Stomach (tissue), 4 donors: Measurements from ENCODE around the gene SELENOF.

Experiments
- POLR2A ChIP-seq, 4 donors: fragments of 450-650 bp; IDR thresholded peaks; one replicate each; pipeline ENCODE4 v1.6.1; 2016; ENCODE audit warnings: antibody characterized with exemption in 4 of 4, control low read depth in 2 of 4, mild to moderate bottlenecking in 1 of 4, moderate library complexity in 1 of 4
- TF ChIP-seq, protein P1 (sequence below), 7 experiments: fragments of 450-650 bp in 4 of 7; fragments of 200-600 bp in 3 of 7; sonication (generic) in 3 of 7; IDR thresholded peaks; one replicate each; pipeline ENCODE4 v1.5.1; 2016 to 2019; ENCODE audit warnings: antibody characterized with exemption in 7 of 7, control low read depth in 2 of 7, mild to moderate bottlenecking in 1 of 7

DNA sequence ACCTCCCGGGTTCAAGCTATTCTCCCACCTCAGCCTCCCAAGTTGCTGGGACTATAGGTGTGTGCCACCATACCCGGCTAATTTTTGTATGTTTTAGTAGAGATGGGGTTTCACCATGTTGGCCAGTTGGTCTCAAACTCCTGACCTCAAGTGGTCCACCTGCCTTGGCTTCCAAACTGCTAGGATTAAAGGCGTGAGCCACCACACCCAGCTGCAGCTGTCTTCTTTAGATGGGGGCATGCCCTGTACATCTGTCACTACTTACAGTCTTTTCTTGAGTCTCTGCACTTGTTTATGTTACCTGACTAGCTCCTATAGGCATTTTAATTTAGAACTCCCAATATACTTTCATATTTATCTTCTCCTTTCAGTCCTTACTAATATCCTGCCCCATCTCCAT lies 64.2 kb downstream of the SELENOF start:
- no peak for TF ChIP-seq POLR2A (IDR thresholded peaks at IDR 0.05)
- TF ChIP-seq, protein P1, sequence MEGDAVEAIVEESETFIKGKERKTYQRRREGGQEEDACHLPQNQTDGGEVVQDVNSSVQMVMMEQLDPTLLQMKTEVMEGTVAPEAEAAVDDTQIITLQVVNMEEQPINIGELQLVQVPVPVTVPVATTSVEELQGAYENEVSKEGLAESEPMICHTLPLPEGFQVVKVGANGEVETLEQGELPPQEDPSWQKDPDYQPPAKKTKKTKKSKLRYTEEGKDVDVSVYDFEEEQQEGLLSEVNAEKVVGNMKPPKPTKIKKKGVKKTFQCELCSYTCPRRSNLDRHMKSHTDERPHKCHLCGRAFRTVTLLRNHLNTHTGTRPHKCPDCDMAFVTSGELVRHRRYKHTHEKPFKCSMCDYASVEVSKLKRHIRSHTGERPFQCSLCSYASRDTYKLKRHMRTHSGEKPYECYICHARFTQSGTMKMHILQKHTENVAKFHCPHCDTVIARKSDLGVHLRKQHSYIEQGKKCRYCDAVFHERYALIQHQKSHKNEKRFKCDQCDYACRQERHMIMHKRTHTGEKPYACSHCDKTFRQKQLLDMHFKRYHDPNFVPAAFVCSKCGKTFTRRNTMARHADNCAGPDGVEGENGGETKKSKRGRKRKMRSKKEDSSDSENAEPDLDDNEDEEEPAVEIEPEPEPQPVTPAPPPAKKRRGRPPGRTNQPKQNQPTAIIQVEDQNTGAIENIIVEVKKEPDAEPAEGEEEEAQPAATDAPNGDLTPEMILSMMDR (IDR thresholded peaks at IDR 0.05): no peak
